ENCODE results near the gene SLC7A8. TPM values are rescaled to one million over a fixed set of nuclear protein-coding genes. Genes with fewer than 3 reads are reported as not detected.

SLC7A8 gene
- total RNA-seq, 2 experiments from 2014 or later: 0.83 to 1.7 TPM

- Mint-ChIP-seq H3K4me3 (no peak overlapping the region), H3K27me3 (peaks cover 3% of the 10 kb centered on the region), H3K27ac (no peak overlapping the region), H3K36me3 (no peaks in the 10 kb centered on the region), H3K9me3 (no peaks in the 10 kb centered on the region), H3K4me1 (ENCODE audit: low read depth) (peaks cover 13% of the 10 kb centered on the region)
- DNase-seq: peak; percentile 16
- ChIA-PET POLR2A (no interaction called here), CTCF (interaction anchor here (1.3 kb wide), 1 partner anchor 34 kb away, joined by 4 read pairs; no protein-coding TSS in a partner anchor)
- intact Hi-C loops (cut with micrococcal nuclease): no loop called here
Measured at GRCh38 chr14:23153851-23154796, 29.3 kb downstream of the SLC7A8 start.

- CTCF ChIA-PET: interaction anchor here (0.6 to 1.7 kb wide), 5 partner anchors 22 to 270 kb away, joined by 3 to 8 read pairs (median 5); no protein-coding TSS in a partner anchor
- peaks cover 13% of the 10 kb centered on the region for H3K4me1 Mint-ChIP-seq (ENCODE audit: low read depth)
- intact Hi-C loops (cut with micrococcal nuclease): no loop called here
- H3K36me3 Mint-ChIP-seq: no peaks in the 10 kb centered on the region
- peaks cover 3% of the 10 kb centered on the region for H3K27me3 Mint-ChIP-seq
- DNase-seq: no peak
- no peaks in the 10 kb centered on the region for H3K9me3 Mint-ChIP-seq
- H3K27ac Mint-ChIP-seq: no peak overlapping the region
- POLR2A ChIA-PET: no interaction called here
- H3K4me3 Mint-ChIP-seq: no peak overlapping the region
Measured at GRCh38 chr14:23151342-23151741, 32.1 kb downstream of the SLC7A8 start.

DNA sequence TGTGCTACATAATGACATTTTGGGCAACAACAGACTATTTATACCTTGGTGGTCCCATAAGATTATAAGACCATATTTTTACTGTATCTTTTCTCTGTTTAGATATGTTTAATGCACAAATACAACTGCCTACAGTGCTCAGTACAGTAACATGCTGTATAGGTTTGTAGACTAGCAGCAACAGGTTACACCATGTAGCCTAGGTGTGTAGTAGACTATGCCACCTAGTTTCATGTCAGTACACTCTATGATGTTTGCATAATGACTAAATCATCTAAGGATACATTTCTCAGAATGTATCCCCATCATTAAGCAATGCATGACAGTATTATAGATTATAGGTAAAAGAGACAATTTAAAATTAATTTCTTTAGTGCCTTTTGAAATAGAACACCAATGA lies 33.7 kb downstream of the SLC7A8 start:
- no peak for DNase-seq
- intact Hi-C loops (cut with micrococcal nuclease): no loop called here
- Mint-ChIP-seq H3K4me1 (ENCODE audit: low read depth) (peaks cover 9% of the 10 kb centered on the region), H3K4me3 (no peak overlapping the region), H3K27ac (no peak overlapping the region), H3K27me3 (peaks cover 3% of the 10 kb centered on the region), H3K9me3 (no peaks in the 10 kb centered on the region), H3K36me3 (no peaks in the 10 kb centered on the region)
- ChIA-PET CTCF (interaction anchor here (0.8 kb wide), 1 partner anchor 9 kb away, joined by 4 read pairs; no protein-coding TSS in a partner anchor), POLR2A (no interaction called here)

DNA sequence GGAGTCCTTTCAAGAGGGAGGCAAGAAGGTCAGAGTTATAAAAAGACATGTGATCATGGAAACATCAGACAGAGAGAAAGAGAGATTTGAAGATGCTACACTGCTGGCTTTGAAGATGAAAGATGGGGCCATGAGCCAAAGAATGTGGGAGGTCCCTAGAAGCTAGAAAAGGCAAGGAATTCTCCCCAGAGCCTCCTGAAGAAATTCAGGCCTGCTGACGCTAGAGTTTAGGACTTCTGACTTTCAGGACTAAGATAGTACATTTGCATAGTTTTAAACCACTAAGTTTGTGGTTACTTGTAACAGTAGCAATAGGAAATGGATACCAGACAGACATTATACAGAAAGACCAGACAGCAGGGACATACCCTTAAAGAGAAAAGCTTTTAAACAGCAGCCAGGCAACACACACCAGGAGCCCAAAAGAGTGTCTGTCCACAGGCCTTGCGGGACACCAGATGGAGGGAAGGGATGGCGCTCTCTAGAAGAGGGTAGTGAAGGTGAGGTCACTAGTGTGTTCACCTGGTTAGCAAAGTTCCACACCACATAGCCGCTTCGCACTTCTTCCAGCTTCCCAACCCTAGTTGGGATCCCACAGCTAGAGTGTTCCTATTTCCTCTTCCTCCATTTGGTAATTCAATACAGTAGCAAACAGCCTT lies 34.7 kb downstream of the SLC7A8 start:
- H3K27ac Mint-ChIP-seq: no peak overlapping the region
- POLR2A ChIA-PET: no interaction called here
- intact Hi-C loops (cut with micrococcal nuclease): no loop called here
- H3K9me3 Mint-ChIP-seq: no peaks in the 10 kb centered on the region
- peaks cover 1% of the 10 kb centered on the region for H3K4me1 Mint-ChIP-seq (ENCODE audit: low read depth)
- H3K36me3 Mint-ChIP-seq: no peaks in the 10 kb centered on the region
- H3K4me3 Mint-ChIP-seq: no peak overlapping the region
- CTCF ChIA-PET: no interaction called here
- DNase-seq: no peak
- H3K27me3 Mint-ChIP-seq: no peaks in the 10 kb centered on the region

DNA sequence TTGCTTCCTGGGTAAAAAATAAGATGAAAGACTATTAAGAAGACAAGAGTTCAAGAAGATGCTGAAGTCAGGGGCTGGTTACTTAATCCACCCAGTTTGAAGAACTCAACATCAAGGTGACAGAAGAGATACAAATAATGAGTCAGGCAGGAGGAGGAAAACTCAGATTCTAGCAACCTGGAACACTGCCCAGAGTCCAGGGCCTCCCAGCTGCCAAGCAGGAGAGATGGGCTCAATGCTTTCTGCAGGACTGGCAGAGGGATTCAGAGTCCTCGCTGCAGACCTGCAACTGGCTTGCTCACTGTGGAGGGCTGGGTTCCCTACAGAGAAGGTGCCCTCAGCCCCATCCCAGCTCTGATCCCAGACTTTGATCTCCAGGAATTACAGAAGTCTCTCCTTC lies 35.8 kb downstream of the SLC7A8 start:
- intact Hi-C loops (cut with micrococcal nuclease): no loop called here
- no peaks in the 10 kb centered on the region for H3K27me3 Mint-ChIP-seq
- no peaks in the 10 kb centered on the region for H3K36me3 Mint-ChIP-seq
- H3K4me1 Mint-ChIP-seq (ENCODE audit: low read depth): no peaks in the 10 kb centered on the region
- POLR2A ChIA-PET: no interaction called here
- H3K9me3 Mint-ChIP-seq: no peaks in the 10 kb centered on the region
- CTCF ChIA-PET: interaction anchor here (1.9 kb wide), 1 partner anchor 27 kb away, joined by 6 read pairs; no protein-coding TSS in a partner anchor
- no peak overlapping the region for H3K4me3 Mint-ChIP-seq
- DNase-seq: no peak
- H3K27ac Mint-ChIP-seq: no peak overlapping the region

GRCh38 chr14:23146980-23147379 lies 36.5 kb downstream of the SLC7A8 start:
- ChIA-PET POLR2A (no interaction called here), CTCF (interaction anchor here (1.9 kb wide), 1 partner anchor 26 kb away, joined by 6 read pairs; no protein-coding TSS in a partner anchor)
- intact Hi-C loops (cut with micrococcal nuclease): no loop called here
- Mint-ChIP-seq H3K9me3 (no peaks in the 10 kb centered on the region), H3K27ac (no peak overlapping the region), H3K27me3 (no peaks in the 10 kb centered on the region), H3K4me3 (no peak overlapping the region), H3K36me3 (no peaks in the 10 kb centered on the region), H3K4me1 (ENCODE audit: low read depth) (no peaks in the 10 kb centered on the region)
- DNase-seq: no peak

DNA sequence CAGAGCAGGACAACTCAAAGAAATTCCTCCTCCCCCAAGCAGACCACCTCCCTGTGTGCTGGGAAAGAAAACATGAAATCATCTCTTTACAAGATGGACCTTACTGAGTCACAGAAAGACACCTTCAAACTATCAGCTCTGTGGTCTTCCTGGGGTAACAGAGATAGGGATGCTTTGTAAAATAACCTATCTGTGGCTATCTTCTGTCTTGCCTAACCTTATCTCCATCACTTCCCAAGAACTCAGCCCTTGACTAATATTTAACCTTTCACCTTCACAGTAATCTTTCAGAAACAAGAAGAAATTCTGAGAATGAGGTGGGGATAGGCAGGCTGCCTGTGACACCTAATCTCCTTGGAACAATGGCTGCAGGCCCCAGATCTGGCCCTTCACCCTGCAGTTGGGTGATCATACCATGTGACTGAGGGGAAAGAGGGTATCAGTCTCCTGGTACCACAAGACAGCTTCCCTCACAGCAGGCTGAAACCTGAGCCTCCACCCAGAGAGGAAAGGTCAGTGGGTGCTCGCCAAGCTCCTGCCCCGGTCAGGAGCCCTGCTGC lies 37.0 kb downstream of the SLC7A8 start:
- POLR2A ChIA-PET: no interaction called here
- DNase-seq: no peak
- CTCF ChIA-PET: interaction anchor here (1.9 kb wide), 1 partner anchor 26 kb away, joined by 6 read pairs; no protein-coding TSS in a partner anchor
- no peaks in the 10 kb centered on the region for H3K36me3 Mint-ChIP-seq
- H3K27ac Mint-ChIP-seq: no peak overlapping the region
- no peak overlapping the region for H3K4me3 Mint-ChIP-seq
- no peaks in the 10 kb centered on the region for H3K4me1 Mint-ChIP-seq (ENCODE audit: low read depth)
- H3K27me3 Mint-ChIP-seq: no peaks in the 10 kb centered on the region
- intact Hi-C loops (cut with micrococcal nuclease): no loop called here
- no peaks in the 10 kb centered on the region for H3K9me3 Mint-ChIP-seq

DNA sequence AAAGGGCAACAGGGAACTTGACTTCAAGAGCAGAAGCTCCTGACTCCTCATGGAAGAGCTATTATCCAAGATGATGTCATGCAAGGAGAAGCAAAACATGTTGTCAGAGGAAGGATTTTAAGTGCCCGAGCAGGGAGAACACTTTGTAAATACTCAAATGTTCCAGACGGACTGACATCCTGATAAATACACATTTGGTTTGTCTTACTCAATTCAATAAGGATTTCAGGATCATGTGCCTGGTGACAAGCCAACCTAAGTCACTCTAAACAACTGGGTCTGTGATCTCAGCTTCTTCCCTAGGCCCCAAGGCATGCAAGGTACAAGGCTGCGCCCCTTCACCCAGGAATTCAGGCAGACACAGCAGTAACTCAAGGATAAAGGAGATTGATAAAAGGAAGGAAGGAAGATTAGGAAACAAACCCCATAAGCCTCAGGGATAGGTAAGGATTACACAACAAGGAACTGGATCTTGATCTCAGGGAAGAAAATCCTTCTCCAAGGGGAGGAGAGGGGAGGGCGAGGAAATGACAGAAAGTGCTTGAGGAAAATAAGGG lies 37.6 kb downstream of the SLC7A8 start:
- POLR2A ChIA-PET: no interaction called here
- H3K4me3 Mint-ChIP-seq: no peak overlapping the region
- CTCF ChIA-PET: no interaction called here

GRCh38 chr14:23143911-23144310 lies 39.5 kb downstream of the SLC7A8 start:
- no peaks in the 10 kb centered on the region for H3K4me1 Mint-ChIP-seq (ENCODE audit: low read depth)
- no peaks in the 10 kb centered on the region for H3K36me3 Mint-ChIP-seq
- H3K27ac Mint-ChIP-seq: no peak overlapping the region
- no peak for DNase-seq
- H3K27me3 Mint-ChIP-seq: no peaks in the 10 kb centered on the region
- ChIA-PET POLR2A (no interaction called here), CTCF (no interaction called here)
- intact Hi-C loops (cut with micrococcal nuclease): no loop called here
- H3K9me3 Mint-ChIP-seq: no peaks in the 10 kb centered on the region
- H3K4me3 Mint-ChIP-seq: no peak overlapping the region

More for the DNA sequence above, 37.6 kb downstream of the SLC7A8 start:
- intact Hi-C loops (cut with micrococcal nuclease): no loop called here
- Mint-ChIP-seq H3K36me3 (no peaks in the 10 kb centered on the region), H3K27me3 (no peaks in the 10 kb centered on the region), H3K9me3 (no peaks in the 10 kb centered on the region), H3K4me1 (ENCODE audit: low read depth) (no peaks in the 10 kb centered on the region), H3K27ac (no peak overlapping the region)
- no peak for DNase-seq

DNA sequence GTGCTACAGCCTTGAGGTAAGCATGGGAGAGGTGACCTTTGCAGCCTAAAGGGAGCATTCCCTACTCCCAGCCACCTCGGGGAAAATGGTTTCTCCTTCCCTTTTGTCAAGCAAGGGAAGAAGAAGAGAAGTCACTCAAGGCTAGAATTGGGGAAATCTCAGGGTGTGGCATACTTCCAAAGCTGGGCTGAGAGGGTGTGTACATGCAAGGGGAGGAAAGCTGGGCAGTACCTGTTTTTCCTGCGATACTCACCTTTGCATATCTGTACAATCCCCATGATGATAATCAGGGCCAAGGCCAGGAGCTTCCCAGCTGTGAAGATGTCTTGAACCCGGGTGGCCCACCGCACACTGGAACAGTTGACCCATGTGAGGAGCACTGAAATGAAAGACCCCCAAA lies 40.6 kb downstream of the SLC7A8 start:
- POLR2A ChIA-PET: no interaction called here
- CTCF ChIA-PET: no interaction called here
- intact Hi-C loops (cut with micrococcal nuclease): no loop called here

DNA sequence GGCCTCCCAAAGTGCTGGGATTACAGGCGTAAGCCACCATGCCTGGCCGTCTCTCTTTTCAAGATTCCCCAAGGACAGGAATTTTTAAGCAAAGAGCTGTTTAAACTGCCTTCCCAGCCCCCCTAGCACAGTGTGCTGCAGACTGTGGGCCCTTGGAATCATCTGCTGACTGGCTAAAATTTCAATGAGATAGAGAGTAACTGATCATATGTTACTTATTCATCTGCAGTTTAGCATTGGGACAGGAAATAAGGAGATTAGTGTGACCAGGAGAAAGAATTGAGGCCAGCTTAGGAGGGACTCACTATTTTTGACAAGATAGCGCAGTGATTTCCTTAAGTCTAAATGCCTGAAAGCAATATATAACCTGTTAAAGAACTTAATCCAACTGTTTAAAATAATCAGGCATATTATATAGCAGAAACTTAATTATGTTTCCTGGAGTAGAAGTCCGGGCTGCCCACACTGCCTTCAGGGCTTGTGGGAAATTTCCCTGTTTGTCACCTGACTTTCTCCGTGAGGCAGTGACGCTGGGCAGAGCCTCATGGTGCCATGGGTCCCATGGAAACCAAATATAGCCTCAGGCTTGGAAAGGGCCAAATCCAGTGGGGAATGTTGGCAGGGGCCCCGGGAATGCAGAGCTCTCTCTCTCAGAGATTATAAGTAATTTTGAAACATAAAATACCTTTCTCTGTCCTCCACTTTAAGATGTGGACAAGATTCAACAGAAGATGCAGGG lies 41.6 kb downstream of the SLC7A8 start:
- POLR2A ChIA-PET: no interaction called here
- no peak for DNase-seq
- no peaks in the 10 kb centered on the region for H3K27me3 Mint-ChIP-seq
- H3K9me3 Mint-ChIP-seq: no peaks in the 10 kb centered on the region
- no peak overlapping the region for H3K4me3 Mint-ChIP-seq
- no peaks in the 10 kb centered on the region for H3K4me1 Mint-ChIP-seq (ENCODE audit: low read depth)
- H3K36me3 Mint-ChIP-seq: no peaks in the 10 kb centered on the region
- intact Hi-C loops (cut with micrococcal nuclease): no loop called here
- H3K27ac Mint-ChIP-seq: no peak overlapping the region
- CTCF ChIA-PET: interaction anchor here (1.1 kb wide), 1 partner anchor 22 kb away, joined by 5 read pairs; no protein-coding TSS in a partner anchor

More for the DNA sequence above, 40.6 kb downstream of the SLC7A8 start:
- no peak overlapping the region for H3K4me3 Mint-ChIP-seq
- H3K27ac Mint-ChIP-seq: no peak overlapping the region
- no peaks in the 10 kb centered on the region for H3K36me3 Mint-ChIP-seq
- no peak for DNase-seq
- no peaks in the 10 kb centered on the region for H3K9me3 Mint-ChIP-seq
- H3K27me3 Mint-ChIP-seq: no peaks in the 10 kb centered on the region
- H3K4me1 Mint-ChIP-seq (ENCODE audit: low read depth): no peaks in the 10 kb centered on the region

Data from activated CD4-positive, alpha-beta memory T cell treated with anti-CD3 and anti-CD28 coated beads for 36 hours (primary cell).